ENCODE measurements around the gene SLC39A2. TPM values are rescaled to one million over a fixed set of nuclear protein-coding genes. Genes with fewer than 3 reads are reported as not detected.

SLC39A2 gene
- polyA plus RNA-seq, 1 of the 3 experiments (the other 2 are of a cell fraction): not detected

GRCh38 chr14:21033133-21033698, 34.1 kb downstream of the SLC39A2 start:
- H3K36me3 ChIP-seq (replicated peaks in 1 of 2; ENCODE audit: control insufficient read depth in 1 of 2, insufficient read depth in 2 of 2, low read length in 1 of 2): no peaks in the 10 kb centered on the region
- no peak overlapping the region for H3K9ac ChIP-seq
- no peak overlapping the region for H3K4me2 ChIP-seq
- H3K4me1 ChIP-seq (ENCODE audit: control insufficient read depth in 1 of 2, insufficient read depth in 2 of 2, low read depth in 1 of 2, low read length in 1 of 2): no peaks in the 10 kb centered on the region
- CTCF ChIA-PET: interaction anchor here (1.0 to 7.5 kb wide), 5 partner anchors 19 to 71 kb away, joined by 3 to 73 read pairs (median 5); no protein-coding TSS in a partner anchor
- no peak overlapping the region for H3K27ac ChIP-seq (ENCODE audit: low read depth in 2 of 2, low read length in 1 of 2)
- H2AFZ ChIP-seq (ENCODE audit: low read depth): no peak overlapping the region
- whole genome bisulfite sequencing (ENCODE audit: low lambda C conversion rate): 56% methylated on average over 4 of the region's 4 CpGs
- H3K27me3 ChIP-seq (ENCODE audit: insufficient read depth): peaks cover 42% of the 10 kb centered on the region; the same call in 1 of the 2 replicates
- no peak overlapping the region for H3K4me3 ChIP-seq (ENCODE audit: low read depth in 2 of 2, low read length in 1 of 2)
- H3K9me3 ChIP-seq: no peaks in the 10 kb centered on the region
- POLR2A ChIA-PET: no interaction called here
- H4K20me1 ChIP-seq (ENCODE audit: insufficient read depth): no peaks in the 10 kb centered on the region
- no peaks in the 10 kb centered on the region for H3K79me2 ChIP-seq (ENCODE audit: insufficient read depth)
- no peaks in the 10 kb centered on the region for H3F3A ChIP-seq (replicated peaks; ENCODE audit: insufficient read depth)
- no peaks in the 10 kb centered on the region for H3K9me2 ChIP-seq
- no peak for TF ChIP-seq YY1 (IDR thresholded peaks at IDR 0.05; ENCODE audit: low read depth)
- TF ChIP-seq TAF1 (IDR thresholded peaks at IDR 0.05; ENCODE audit: borderline replicate concordance, low read depth, low read length): no peak
- no peak for TF ChIP-seq ELF1 (IDR thresholded peaks at IDR 0.05)
- TF ChIP-seq TCF12 (IDR thresholded peaks at IDR 0.05): no peak
- TF ChIP-seq GATA2 (CRISPR knock-in tag; IDR thresholded peaks at IDR 0.05): no peak
- TF ChIP-seq MXI1 (IDR thresholded peaks at IDR 0.05; ENCODE audit: low read depth, low read length): no peak
- no peak for TF ChIP-seq CHD2 (IDR thresholded peaks at IDR 0.05; ENCODE audit: low read length, partially characterized antibody)
- TF ChIP-seq POLR2AphosphoS5 (IDR thresholded peaks at IDR 0.05; ENCODE audit: low read depth, low read length): no peak
- no peak for TF ChIP-seq RAD21 (IDR thresholded peaks at IDR 0.05; ENCODE audit: low read length)
- TF ChIP-seq PBX3 (IDR thresholded peaks at IDR 0.05): no peak
- no peak for TF ChIP-seq EZH2phosphoT487 (IDR thresholded peaks at IDR 0.05; ENCODE audit: borderline replicate concordance, low read depth)
- TF ChIP-seq SIN3A (IDR thresholded peaks at IDR 0.05; ENCODE audit: borderline replicate concordance, low read depth, low read length): no peak
- DNase-seq: no peak

- ChIA-PET POLR2A (no interaction called here), CTCF (interaction anchor here (1.3 to 7.5 kb wide), 3 partner anchors 10 to 58 kb away, joined by 3 to 73 read pairs (median 12); no protein-coding TSS in a partner anchor)
- Histone ChIP-seq H3K9ac (no peak within 1 kb of the TSS), H3F3A (replicated peaks; ENCODE audit: insufficient read depth) (no peaks in the 10 kb centered on the region), H3K27ac (ENCODE audit: low read depth in 2 of 2, low read length in 1 of 2) (no peak within 1 kb of the TSS), H3K27me3 (ENCODE audit: insufficient read depth) (peaks cover 39% of the 10 kb centered on the region; the same call in 1 of the 2 replicates), H3K9me2 (no peaks in the 10 kb centered on the region), H3K4me2 (no peak within 1 kb of the TSS), H3K4me3 (ENCODE audit: low read depth in 2 of 2, low read length in 1 of 2) (no peak within 1 kb of the TSS), H3K9me3 (no peaks in the 10 kb centered on the region), H2AFZ (ENCODE audit: low read depth) (no peak within 1 kb of the TSS), H3K36me3 (replicated peaks in 1 of 2; ENCODE audit: control insufficient read depth in 1 of 2, insufficient read depth in 2 of 2, low read length in 1 of 2) (no peaks in the 10 kb centered on the region), H3K79me2 (ENCODE audit: insufficient read depth) (no peaks in the 10 kb centered on the region), H3K4me1 (ENCODE audit: control insufficient read depth in 1 of 2, insufficient read depth in 2 of 2, low read depth in 1 of 2, low read length in 1 of 2) (no peaks in the 10 kb centered on the region), H4K20me1 (ENCODE audit: insufficient read depth) (no peaks in the 10 kb centered on the region)
- 8% methylated on average over 5 of the region's 5 CpGs for WGBS (ENCODE audit: low lambda C conversion rate)
- no peak for TF ChIP-seq POLR2AphosphoS5 (IDR thresholded peaks at IDR 0.05; ENCODE audit: low read depth, low read length)
- no peak for TF ChIP-seq FOXJ3 (CRISPR knock-in tag; IDR thresholded peaks at IDR 0.05)
- TF ChIP-seq YY1 (IDR thresholded peaks at IDR 0.05; ENCODE audit: low read depth): no peak
- no peak for TF ChIP-seq SMC3 (IDR thresholded peaks at IDR 0.05; ENCODE audit: low read depth, low read length)
- TF ChIP-seq GABPA (IDR thresholded peaks at IDR 0.05; ENCODE audit: low read depth): no peak
- no peak for TF ChIP-seq MEF2A (IDR thresholded peaks at IDR 0.05; ENCODE audit: borderline replicate concordance, low read depth)
- no peak for TF ChIP-seq MAX (IDR thresholded peaks at IDR 0.05; ENCODE audit: low read depth)
- TF ChIP-seq RCOR1 (IDR thresholded peaks at IDR 0.05; ENCODE audit: low read length): no peak
- DNase-seq: no peak
Measured at GRCh38 chr14:21034707-21035106, 35.6 kb downstream of the SLC39A2 start, which contains the start of gene RNASE13. RNASE13 (minus strand) TSS chr14:21034807; CDS start chr14:21034288, 519 bp downstream.

Measured in SK-N-SH (cell line).